Stimulated activated CD4-positive, alpha-beta T cell treated with anti-CD3 and anti-CD28 coated beads, Interleukin-4, amount 100 ng/mL, for 24 hours (primary cell): Measurements from ENCODE around the gene TTLL10.

ENCODE experiments used
- DNase-seq: peaks from one replicate; pipeline ENCODE4 v3.0.0-alpha.2; 2020

TTLL10 gene, protein sequence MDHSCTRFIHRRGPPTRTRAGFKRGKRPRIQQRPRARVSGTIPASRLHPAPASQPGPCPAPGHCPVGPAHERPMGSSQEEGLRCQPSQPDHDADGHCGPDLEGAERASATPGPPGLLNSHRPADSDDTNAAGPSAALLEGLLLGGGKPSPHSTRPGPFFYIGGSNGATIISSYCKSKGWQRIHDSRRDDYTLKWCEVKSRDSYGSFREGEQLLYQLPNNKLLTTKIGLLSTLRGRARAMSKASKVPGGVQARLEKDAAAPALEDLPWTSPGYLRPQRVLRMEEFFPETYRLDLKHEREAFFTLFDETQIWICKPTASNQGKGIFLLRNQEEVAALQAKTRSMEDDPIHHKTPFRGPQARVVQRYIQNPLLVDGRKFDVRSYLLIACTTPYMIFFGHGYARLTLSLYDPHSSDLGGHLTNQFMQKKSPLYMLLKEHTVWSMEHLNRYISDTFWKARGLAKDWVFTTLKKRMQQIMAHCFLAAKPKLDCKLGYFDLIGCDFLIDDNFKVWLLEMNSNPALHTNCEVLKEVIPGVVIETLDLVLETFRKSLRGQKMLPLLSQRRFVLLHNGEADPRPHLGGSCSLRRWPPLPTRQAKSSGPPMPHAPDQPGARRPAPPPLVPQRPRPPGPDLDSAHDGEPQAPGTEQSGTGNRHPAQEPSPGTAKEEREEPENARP

DNA sequence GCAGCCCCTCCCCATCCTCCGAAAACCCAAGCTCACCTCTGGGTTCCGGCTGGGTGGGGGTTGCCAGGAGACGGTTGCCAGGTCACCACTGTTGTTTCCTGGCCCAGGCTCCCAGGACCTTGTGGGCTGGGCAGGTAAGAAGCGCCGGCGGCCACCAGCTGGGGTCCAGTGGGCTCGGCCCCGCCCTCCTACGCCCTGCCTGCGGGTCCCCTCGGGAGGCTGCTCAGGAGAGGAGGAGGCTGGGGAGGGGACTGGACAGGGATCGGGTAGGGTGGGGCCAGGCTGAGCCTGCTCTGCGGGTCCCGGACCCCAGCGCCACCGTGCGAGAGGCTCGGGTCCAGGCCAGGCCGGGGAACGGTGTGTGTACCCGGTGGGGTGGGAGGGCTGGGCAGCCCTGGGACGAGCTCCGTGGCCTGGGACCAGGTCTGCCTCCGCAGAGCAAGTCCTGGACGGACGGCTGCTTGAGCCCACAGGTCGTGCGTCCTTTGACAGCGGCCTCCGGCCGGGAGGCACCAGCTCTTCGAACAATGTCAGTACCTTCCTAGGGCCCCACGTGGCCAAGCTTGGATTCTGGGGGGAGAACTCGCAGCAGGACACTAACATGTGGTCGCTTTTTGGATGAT is at the start of gene TTLL10:
TTLL10 (plus strand) TSS at position 88 of the 623 bp plus-strand sequence. CDS start 5,336 bp downstream, outside the sequence.
- no peak for DNase-seq

DNA sequence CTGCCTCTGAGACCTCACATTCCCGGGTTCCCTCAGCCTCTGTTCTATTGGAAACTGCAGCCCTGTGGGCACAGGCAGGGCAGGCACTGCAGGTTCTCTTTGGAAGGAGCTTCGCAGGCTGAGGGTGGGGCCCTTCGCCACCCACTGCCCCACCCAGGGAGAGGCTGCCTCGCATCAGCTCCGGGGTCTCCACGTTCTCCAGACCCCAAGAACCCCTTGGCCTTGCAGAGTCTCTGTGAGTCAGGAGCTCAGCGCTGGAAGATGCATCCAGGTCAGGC is 49.2 kb upstream of the TTLL10 start:
- DNase-seq: no peak

DNA sequence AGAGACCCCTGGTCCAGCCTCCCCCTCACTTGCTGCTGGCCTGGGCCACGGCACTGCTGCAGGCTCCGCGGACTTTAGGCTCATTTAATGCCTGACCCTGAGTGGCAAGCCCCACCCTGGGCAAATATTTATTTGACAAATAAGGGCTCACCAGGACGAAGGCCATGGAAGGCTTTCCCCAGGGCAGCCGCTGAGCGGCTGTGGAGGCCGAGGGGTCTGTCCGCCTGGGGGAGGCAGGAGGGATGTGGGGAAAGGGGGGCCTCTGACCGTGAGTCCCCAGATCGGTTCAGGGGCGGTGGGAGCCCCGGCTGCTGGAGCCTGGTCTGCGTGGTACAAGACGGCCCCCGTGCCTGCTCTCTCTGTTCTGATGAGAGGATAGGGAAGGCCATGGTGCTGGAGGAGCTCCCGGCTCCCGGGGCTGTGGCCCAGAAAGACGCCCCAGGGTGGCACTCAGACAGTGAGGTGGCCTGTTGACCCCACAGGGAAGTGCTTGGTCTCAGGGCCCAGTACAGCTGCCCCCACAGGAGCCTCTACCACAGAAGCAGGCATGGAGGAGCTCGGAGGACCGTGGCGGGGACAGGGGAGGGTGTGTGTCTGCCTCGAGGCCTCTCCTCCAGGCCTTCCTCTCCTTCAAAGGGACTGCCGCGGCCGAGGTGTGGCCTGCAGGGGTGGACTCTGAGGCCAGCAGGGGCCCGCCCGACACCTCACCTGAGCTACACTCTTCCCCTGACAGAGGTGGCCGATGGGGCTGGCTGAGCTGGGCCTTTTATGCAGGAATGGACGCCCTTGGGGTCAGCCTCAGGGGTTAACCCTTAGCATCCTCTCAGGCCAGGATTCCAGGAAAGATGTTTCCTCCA is 48.7 kb upstream of the TTLL10 start:
- no peak for DNase-seq

DNA sequence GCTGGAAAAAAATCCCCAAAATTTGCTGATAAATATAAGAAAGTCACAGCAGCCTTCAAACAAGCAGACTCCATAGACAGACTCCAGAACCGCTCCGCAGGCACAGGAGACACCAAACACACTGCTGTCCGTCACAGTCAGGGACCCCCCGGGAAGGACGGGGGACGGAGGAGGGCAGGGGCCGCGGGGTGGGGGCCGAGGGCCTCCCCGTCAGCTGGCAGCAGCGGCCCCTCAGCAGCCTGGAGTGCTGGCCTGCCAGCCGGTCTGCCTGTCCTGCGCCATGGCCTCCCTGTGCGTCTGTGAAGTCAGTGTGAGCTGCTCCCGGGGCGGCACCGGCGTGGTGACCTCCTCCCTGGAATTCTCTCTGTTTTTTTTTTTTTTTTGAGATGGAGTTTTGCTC is 47.7 kb upstream of the TTLL10 start:
- no peak for DNase-seq

DNA sequence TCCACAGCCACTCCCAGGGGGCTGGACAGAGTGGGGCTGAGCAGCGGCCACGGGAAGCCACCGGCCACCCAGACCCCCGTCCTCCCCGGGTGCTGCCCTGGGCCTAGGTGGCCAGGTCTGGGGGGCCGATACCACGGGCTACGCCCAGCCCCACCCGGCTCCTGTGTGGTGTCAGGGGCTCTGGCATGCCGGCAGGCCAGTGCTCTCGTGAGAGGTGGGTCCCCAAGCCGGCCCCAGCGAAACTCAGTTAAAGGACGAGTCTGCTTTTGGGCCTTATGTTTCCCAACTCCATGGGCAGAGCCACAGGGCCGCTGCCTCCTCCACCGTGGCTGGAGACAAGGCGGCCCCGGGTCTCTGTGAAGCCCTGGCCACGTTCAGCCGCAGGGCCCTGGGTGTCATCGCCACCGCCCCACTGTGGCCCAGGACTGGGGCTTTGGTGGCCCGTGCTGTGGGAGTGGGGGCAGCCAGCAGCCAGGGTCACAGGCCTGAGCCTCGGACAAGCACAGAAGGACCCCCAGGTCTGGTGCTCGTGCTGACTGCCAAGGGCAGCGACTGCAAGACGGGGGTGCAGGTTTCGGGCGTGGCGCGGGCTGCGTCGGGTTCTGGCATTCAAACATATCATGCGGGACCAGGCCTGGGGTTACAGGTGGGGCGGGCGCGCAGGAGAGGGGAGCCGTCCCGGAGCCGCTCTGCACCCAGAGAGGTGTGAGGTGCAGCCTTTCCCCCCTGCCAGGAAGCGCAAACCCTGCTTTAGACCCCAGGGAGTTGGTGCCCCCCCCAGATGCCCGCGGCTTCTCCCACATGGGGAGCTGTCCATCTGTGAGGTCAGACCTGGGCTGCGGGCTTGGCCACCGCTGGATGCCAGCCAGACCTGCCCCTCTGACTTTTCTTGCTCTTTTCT is 45.9 kb upstream of the TTLL10 start:
- no peak for DNase-seq

DNA sequence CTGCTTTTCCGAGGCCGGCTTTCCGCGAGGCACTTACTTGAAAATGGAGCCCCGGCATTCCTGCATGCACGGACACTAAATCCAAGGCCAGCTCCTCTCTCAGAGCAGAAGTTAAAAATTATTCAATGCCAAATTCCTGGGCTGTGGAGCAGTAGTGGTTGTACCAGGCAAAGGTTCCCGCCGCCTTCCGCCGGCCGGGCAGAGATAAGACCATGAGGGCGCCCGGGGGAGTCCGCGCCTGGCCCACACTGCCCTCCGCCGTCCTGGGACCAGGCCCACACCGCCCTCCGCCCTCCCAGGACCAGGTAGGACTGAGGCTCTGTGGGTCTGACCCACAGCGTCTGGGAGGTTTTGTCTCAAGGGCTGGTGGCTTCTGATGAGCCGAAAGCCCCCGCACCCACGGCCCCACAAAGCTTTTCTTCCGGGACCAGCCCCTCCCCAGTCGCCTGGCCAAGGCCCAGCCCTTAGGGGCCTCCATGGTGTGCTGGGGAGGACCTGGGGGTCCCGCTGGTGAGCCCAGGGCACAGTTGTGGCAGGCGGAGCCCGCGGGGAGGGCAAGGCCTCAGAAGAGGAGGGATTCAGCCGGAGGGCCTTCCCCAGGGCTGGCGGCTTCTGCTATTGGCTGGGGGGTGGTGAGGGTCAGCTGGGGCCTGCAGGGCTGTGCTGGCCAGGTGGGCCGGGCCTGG is 45.1 kb upstream of the TTLL10 start:
- DNase-seq: no peak

DNA sequence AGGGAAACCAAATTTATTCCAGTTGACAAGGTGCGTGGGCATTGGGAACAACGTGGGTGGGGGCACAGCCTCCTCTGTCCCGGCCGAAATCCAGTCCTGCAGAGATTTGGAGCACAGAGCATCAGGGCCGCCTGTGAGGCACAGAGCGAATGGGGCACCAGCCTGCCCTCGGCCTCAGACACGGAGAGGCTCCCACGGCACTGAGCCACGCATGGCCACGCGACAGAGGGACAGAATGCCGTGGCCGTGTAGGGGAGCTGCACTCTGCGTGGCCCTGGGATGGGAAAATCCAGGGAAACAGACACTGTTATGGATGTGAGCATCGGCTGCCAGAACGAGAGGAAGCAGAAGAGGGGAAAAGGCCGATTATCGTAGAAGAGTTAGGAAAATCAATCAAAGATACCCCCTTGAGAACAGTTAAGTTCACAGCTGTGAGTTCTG is 44.3 kb upstream of the TTLL10 start:
- no peak for DNase-seq

DNA sequence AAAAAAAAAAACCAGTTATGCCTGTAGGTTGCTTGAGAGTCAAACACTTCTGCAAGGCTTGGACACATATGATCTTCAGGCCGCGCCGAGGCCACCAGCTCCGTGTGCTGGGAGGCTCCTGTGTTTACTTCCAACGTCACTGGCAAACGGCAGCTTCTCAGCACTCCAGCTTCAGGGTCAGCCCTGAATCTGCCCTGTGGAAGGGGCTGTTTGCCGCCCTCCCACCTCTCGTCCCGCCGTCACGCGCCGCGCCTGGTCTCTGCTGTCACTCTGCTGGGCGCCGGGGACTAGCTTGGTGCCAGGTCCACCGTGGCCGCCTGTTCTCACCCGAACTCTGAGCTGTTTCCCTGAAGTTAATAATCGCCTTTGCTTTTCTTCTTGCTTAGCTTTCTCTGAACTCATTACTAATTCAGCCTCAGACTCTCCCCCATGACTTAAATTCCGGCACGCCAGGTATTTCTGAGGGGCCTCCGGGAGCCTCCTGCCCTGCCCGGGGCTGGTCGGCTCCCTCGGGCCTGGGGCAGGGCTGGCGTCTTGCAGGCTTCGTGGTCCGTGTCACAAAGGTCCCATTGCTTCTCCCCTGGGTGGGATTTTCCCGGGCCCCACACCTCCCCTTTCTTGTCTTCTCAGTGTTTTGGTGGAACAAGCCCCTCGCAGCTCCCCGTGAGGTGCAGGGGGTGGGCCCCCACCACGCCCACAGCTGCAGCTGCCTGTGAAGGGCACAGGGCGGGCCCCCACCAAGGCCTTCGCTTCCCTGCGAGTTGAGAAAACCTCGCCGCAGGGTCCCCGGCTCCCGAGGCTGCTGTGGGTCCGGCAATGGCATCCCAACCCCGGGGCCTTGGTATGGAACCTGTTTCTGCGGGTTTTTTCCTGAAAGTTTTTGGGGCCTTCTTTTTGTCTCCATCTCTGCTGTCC is 43.2 kb upstream of the TTLL10 start:
- DNase-seq: no peak

DNA sequence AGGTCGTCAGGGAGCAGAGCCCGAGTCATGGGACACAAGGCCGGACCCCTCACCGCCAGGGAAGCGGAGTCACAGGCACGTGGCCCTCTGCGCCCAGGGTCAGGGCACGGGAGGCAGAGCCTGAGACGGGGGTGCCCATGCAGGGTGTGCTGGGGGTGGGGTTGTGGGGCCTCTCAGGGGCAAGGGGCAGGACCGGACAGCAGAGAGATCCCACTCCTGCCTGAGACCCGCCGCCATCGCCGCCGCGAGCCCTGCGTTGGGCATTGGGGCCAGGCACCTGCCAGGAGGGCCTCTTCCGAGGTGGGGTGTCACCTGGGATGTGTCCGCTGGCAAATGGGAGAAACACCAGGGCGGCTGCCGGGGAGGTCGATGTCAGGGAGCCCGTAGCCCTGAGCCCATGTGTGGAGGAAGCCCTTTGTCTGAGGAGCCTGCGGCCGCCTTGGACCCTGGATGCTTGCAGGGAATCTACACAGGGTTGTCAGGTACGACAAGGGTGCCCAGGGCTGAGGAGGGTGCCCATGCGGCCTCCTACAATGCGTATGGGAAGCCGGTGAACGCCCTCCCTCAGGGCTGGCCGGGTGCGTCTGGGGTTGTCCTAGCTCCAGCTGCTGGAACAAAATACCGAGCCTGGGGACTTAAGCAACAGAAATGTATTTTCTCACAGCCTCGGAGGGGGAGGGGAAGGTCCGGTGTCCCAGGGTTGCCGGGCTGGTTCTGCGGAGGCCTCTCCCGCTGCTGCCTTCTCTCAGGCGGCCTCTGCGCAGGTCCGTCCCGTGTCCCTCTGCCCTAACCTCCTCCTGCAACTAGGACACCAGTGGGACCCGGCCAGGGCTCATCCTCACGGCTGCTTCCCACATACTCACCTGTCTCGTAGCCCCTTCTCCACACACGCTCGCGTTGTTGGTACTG is 41.4 kb upstream of the TTLL10 start:
- no peak for DNase-seq

DNA sequence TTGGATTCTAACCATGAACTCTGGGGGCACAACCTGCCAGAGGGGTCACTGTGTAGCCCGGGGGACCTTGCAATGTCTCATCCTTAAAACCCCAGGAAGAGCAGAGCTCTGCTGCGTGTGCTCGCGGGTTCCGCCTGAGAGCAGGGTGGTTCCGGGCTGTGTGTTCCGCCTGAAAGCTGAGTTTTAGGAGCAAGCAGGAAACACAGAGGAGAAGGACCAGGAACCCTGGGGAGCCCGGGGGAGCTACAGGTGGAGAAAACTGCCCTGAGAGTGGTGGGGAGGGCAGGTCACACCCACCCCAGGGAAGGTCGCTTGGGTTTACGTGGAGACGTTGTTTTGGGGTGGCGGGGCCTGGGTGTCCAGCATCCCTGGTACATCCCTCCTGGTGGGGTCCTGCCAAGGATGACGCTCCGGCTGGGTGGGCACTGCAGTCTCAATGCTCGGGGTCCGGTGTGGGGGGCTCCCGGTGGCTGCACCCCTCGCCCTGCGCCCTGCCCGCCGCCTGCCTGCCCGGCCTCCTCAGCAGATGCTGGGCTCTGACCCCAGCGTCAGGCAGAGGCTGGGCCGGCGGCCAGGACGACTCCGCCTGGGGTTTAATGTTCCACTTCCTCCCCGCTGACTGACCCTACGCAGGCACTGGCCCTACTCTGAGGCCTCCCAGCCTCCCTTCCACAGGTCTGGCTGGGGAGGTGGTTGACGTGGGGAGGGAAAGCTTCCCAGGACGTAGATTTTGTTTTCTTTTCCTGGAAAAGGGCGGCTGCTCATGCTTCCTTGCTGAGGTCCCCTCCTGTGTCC is 40.5 kb upstream of the TTLL10 start:
- no peak for DNase-seq

DNA sequence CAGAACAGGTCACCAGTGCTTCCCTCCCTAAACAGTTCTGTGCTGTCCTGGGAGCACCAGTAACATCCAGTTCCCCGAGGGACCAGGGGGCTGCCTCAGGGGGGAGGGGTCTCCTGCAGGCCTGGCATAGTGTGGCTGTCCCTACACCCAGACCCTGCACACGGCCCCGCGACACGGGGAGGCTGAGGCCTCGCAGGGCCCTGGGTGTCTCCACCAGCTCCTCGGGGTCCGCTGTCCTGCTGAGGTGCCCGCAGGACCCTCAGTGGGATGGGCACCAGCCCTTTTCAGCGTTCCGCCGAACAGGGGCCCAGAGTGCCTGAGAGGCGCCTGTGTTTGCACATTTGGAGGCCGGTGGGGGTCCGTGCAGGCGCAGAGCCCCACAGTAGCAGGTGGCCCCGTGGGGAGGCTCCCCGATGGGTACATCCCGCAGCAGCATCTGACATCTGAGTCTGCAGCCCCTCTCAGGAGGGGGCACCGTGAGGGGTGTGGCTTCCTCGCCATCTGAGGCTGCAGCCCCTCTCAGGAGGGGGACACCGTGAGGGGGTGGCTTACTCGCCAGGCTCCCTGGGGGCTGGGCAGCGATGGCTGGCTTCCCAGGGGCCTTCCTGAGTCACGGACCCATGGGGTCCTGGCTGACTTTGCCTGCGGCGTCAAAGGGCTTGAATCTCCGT is 39.2 kb upstream of the TTLL10 start:
- no peak for DNase-seq

DNA sequence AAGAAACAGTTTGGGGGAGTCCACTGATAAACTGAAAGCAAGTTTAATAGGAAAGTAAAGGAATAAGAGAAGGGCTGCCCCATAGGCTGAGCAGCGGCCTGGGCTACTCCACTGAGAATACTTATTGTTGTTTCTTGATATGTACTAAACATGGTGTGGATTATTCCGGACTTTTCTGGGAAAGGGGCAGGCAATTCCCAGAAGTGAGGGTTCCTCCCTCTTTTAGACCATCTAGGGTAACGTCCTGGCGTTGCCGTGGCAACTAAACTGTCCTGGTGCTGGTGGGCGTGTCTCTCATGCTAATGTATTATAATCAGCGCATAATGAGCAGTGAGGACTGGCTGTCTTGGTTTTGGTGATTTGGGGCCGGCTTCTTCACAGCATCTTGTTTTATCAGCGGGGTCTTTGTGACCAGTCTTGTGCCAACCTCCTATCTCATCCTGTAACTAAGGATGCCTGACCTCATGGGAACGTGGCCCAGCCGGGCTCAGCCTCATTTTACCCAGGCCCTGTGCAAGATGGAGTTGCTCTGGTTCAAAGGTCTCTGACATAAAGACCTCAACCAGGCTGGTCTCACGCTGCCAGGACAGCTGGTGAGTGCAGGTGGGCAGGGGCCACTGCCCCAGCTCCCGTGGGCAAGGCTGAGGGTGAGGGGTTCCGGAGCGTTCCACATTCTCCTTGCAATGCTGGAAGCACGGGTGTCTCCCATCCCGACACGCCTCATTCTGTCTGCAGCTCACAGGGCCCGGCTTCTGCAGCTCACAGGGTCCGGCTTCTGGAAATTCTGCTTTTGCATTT is 38.1 kb upstream of the TTLL10 start:
- no peak for DNase-seq

DNA sequence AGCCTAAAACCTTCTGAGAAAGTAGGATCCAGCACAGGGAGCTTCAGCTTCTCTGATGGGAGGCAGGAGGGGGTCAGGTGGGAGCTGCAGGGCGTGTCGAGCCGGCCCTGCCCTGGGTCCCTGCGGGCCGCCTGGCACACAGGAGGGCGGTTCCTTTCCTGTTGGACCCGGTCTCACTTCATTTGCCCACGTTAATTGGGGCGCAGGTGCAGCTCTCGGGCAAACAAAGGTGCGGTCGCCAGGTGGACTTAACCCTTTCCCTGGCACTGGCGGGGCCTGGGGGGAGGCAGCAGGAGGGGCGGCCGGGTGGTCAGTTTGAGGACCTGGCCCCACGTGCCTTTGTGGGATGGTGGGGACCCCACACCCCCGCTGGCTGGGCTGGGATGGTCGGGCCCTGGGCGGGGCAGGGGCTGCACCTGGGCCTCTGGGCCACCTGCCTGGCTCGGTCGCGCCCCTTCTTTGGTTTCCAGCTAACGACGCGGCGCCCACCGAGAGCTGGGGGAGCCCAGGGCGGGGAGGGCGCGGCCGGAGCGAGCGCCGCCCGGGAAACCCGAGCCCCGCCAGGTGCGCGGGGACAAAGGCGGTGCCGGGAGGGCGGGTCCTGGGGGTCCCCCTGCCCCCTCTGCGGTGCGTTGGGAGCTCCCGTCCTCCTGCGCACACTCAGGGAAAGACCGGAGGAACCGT is 37.0 kb upstream of the TTLL10 start:
- DNase-seq: no peak

DNA sequence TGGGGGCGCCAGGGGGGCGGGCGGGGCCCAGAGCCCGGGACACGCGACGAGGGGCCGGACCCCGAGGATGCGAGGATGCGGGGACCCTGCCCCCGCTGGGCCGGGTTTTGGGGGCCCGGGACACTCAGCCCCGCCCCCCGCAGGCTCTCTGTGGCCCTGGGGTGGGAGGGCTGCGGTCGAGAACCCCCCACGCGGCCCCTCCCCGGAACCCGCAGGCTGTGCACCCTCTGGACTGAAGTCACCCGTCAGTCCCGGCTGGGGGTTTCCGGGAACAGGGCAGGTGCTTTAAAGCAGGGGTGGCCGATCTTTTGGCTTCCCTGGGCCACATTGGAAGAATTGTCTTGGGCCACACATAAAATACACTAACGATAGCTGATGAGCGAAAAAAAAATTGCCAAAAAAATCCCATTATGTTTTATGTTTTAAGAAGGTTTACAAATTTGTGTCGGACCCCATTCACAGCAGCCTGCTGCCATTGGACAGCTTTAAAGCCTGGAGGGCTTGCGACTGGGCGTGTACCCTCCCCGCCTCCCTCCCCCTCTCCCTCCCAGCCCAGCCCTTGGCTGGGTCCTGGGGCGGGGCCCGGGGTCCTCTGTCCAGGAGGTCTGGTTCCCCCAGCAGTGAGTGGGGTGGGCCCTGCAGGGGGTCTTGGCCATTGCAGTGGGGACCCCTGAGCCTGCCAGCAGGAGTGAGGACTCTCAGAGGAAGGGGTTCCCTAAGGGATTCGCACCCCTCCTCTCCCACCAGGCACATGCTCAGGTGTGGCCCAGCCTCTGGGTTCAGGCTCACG is 36.2 kb upstream of the TTLL10 start:
- DNase-seq: peak; percentile 70

DNA sequence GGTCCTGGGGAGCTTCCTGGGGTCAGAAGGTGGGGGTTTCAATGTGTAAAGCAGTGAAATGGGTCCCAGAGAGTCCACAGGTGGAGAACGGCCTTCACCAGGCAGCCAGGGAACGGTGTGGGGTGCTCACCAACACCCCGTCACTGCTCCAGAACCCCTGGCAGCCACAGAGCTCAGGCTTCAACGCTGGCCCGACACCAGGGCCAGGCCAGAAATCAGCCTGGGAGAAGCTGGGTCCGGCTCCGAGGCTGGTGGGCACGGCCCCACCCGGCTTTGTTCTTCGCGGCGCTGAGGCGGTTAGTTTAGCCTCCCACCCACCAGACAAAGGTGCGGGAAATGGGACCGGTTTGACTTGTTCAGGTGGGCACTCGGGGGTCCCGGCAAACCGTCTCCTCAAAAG is 33.0 kb upstream of the TTLL10 start:
- DNase-seq: no peak
